ENCODE measurements around the gene FETUB. TPM values are rescaled to one million over a fixed set of nuclear protein-coding genes. Genes with fewer than 3 reads are reported as not detected.
"Not testable (repeated sequence)": the region's sequence is repeated elsewhere in the genome, so short reads cannot be mapped to it uniquely, and the experiment has no call there.

FETUB gene
- total RNA-seq, 1 donor from 2014 or later = not detected

GRCh38 chr3:186696522-186696921 is 56.3 kb downstream of the FETUB start:
- Mint-ChIP-seq H3K27me3 (ENCODE audit: unreplicated experiment) (no peaks in the 10 kb centered on the region), H3K4me1 (ENCODE audit: low read depth, unreplicated experiment) (no peaks in the 10 kb centered on the region), H3K4me3 (ENCODE audit: unreplicated experiment) (no peak overlapping the region), H3K27ac (ENCODE audit: unreplicated experiment) (no peak overlapping the region), H3K9me3 (ENCODE audit: unreplicated experiment) (no peaks in the 10 kb centered on the region), H3K36me3 (ENCODE audit: unreplicated experiment) (no peaks in the 10 kb centered on the region)
- no peak for DNase-seq
- TF ChIP-seq CTCF (IDR thresholded peaks at IDR 0.05; ENCODE audit: partially characterized antibody, unreplicated experiment) = no peak

- no peak overlapping the region for H3K4me3 Mint-ChIP-seq (ENCODE audit: unreplicated experiment)
- H3K27ac Mint-ChIP-seq (ENCODE audit: unreplicated experiment) = no peak overlapping the region
- TF ChIP-seq CTCF (IDR thresholded peaks at IDR 0.05; ENCODE audit: partially characterized antibody, unreplicated experiment) = no peak
- no peaks in the 10 kb centered on the region for H3K9me3 Mint-ChIP-seq (ENCODE audit: unreplicated experiment)
- H3K27me3 Mint-ChIP-seq (ENCODE audit: unreplicated experiment) = no peaks in the 10 kb centered on the region
- H3K4me1 Mint-ChIP-seq (ENCODE audit: low read depth, unreplicated experiment) = no peaks in the 10 kb centered on the region
- DNase-seq = no peak
- no peaks in the 10 kb centered on the region for H3K36me3 Mint-ChIP-seq (ENCODE audit: unreplicated experiment)
These were observed 57.3 kb downstream of the FETUB start for GRCh38 chr3:186697510-186697909.

- Mint-ChIP-seq H3K27ac (ENCODE audit: unreplicated experiment) (no peak overlapping the region), H3K36me3 (ENCODE audit: unreplicated experiment) (no peaks in the 10 kb centered on the region), H3K4me1 (ENCODE audit: low read depth, unreplicated experiment) (no peaks in the 10 kb centered on the region), H3K4me3 (ENCODE audit: unreplicated experiment) (no peak overlapping the region), H3K9me3 (ENCODE audit: unreplicated experiment) (no peaks in the 10 kb centered on the region), H3K27me3 (ENCODE audit: unreplicated experiment) (no peaks in the 10 kb centered on the region)
- no peak for DNase-seq
- TF ChIP-seq CTCF (IDR thresholded peaks at IDR 0.05; ENCODE audit: partially characterized antibody, unreplicated experiment) = no peak
These were observed 60.1 kb downstream of the FETUB start for GRCh38 chr3:186700267-186700666.

GRCh38 chr3:186702451-186702850 is 62.3 kb downstream of the FETUB start:
- H3K27me3 Mint-ChIP-seq (ENCODE audit: unreplicated experiment); H3K36me3 Mint-ChIP-seq (ENCODE audit: unreplicated experiment); H3K27ac Mint-ChIP-seq (ENCODE audit: unreplicated experiment); DNase-seq; H3K4me1 Mint-ChIP-seq (ENCODE audit: low read depth, unreplicated experiment); H3K4me3 Mint-ChIP-seq (ENCODE audit: unreplicated experiment); H3K9me3 Mint-ChIP-seq (ENCODE audit: unreplicated experiment): not testable (repeated sequence)

Other genes with a start within 250 kb of the FETUB start
- gene CRYGS, start 96.0 kb upstream of the FETUB start, total RNA-seq (ENCODE audit: unreplicated experiment) = 3.7 TPM
- gene TBCCD1, start 73.1 kb upstream of the FETUB start, total RNA-seq (ENCODE audit: unreplicated experiment) = 12.5 TPM
- 57.6 TPM for gene DNAJB11, start 69.7 kb upstream of the FETUB start, total RNA-seq (ENCODE audit: unreplicated experiment)
- gene AHSG, start 27.3 kb upstream of the FETUB start, total RNA-seq (ENCODE audit: unreplicated experiment) = not detected
- not detected for gene HRG, start 25.6 kb downstream of the FETUB start, total RNA-seq (ENCODE audit: unreplicated experiment)
- not detected for gene KNG1, start 77.0 kb downstream of the FETUB start, total RNA-seq (ENCODE audit: unreplicated experiment)
- gene EIF4A2, start 143.2 kb downstream of the FETUB start, total RNA-seq (ENCODE audit: unreplicated experiment) = 441 TPM
- 36.3 TPM for gene RFC4, start 166.1 kb downstream of the FETUB start, total RNA-seq (ENCODE audit: unreplicated experiment)
- 0.15 TPM for gene ADIPOQ, start 202.3 kb downstream of the FETUB start, total RNA-seq (ENCODE audit: unreplicated experiment)